Measurements from ENCODE around the gene PRKCE. TPM values are rescaled to one million over a fixed set of nuclear protein-coding genes. Genes with fewer than 3 reads are reported as not detected.
"Not testable (repeated sequence)": the region's sequence is repeated elsewhere in the genome, so short reads cannot be mapped to it uniquely, and the experiment has no call there.

Gene PRKCE
- polyA plus RNA-seq, 4 donors = 8.1 to 10.5 (median 9.3) TPM

DNA sequence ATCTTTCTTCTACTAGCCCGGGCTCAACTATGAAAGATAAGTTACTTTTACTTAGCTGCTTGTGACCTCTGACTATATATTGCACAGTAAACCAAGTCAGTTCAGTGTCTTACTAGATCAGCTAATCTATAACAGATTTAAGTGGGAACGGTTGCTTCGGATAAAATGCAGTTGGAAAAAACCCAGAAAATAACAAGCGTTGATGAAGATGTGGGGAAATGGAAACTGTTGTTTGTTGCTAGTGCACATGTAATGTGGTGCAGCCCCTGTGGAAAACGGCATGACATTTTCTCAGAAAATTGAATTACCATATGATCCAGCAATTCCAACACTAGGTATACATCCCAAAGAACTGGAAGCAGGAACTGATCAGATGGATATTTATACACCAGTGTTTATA is 248.5 kb downstream of the PRKCE start:
- no peak for DNase-seq (ENCODE audit: low read depth in 4 of 4, low spot score in 3 of 4)

DNA sequence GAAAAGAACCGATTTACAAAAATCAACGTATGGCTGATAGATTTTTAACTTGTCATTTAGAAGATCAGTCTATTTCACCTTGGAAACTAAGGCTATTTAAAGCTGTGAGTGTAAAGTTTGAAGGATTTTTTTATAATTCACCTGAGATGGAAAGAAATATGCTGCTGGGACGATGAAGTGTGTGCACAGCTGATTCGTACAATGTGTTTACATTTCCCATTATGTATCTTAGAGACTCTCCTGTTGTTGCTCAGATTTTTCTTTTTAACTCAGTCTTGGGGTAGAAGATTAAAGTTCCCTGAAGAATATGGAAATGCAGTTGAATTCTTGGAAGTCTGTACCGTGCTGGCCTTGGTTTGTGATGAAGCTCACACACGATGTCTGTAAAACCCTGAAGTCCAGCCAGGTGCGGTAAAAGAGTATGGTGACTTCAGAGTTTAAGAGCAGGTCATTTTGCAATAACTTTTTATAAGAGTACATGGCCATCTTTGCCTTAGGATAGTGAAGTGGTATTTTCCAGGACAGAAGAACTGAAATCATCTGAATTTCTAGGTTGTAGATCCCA is 250.1 kb downstream of the PRKCE start:
- no peak for DNase-seq (ENCODE audit: low read depth in 4 of 4, low spot score in 3 of 4)

DNA sequence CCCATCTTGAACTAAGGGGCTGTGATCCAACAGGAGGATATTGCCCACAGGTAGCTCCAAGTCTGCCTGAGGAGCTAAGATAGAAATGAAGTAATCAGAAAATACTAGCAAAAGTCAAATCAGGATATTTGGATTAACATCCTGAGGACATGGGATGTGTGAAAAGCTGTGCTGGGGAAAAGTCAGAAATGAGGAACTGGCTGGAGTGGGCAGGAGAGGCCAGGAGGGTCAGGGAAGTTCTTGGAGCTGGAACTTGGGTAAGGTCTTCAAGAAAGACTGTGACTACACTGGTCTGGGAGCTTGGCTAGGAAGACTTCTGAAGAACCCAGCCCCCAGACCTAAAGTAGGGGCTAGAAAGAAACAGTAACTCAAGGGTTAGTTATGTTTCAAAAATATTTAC is 250.9 kb downstream of the PRKCE start:
- DNase-seq (ENCODE audit: low read depth in 4 of 4, low spot score in 3 of 4) = no peak

DNA sequence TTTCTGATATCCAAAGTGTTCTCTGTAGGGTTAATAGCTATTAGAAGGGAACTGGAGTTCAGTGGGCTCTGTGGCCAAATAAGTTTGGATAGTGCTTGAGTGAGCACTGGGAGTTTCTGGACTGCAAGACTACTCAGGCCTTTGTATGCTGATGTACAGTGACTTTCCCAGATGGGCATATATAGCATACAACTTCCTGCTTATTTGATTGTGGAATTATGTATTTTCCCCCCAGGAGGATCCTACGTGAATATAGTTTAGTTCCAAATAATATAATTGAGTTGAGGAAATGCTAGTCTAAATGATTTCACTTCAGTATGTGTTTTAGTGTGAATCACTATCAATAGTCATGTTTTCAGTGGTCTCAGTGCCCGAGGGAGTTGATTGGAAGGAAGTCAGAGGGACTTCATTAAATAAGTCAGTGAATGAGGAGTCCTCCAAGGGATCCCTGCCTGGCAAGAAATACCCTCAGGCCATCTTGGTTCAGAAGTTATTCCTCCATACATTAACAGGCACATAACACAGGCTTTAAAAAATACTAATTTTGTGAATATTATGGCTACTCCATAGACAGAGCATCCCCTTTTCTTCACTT is 251.4 kb downstream of the PRKCE start:
- no peak for DNase-seq (ENCODE audit: low read depth in 4 of 4, low spot score in 3 of 4)

DNA sequence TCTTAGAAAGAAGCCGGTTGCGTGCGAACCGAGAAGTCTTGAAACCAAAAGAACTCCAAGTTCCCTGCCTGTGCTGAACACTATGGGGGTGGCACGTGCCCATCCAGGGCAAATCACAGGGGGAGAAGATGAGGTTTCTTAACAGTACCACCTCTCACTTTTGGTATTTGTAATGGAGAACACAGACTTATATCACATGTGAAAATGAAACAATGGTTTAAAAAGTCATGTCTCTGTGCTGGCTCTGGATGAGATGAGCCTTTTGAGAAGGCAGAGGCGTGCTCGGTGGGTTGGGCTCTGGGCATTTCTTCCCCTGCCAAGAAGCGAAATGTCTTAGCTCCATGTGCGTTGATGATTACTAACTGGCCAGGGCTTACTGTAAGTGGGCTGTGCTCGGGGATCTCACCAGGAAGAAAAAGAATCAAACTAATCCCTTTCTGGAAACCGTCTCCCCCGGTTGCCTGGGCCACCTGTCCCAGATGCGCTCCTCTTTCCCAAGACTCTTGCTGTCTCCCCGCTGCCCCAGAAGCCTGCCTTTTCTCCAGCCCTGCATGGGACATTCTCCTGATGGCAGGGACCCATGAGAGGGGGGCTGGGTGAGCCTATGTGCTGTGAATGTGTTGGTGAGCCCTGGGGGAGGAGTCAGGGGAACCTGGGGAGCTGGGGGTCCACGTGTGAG is 252.9 kb downstream of the PRKCE start:
- no peak for DNase-seq (ENCODE audit: low read depth in 4 of 4, low spot score in 3 of 4)

DNA sequence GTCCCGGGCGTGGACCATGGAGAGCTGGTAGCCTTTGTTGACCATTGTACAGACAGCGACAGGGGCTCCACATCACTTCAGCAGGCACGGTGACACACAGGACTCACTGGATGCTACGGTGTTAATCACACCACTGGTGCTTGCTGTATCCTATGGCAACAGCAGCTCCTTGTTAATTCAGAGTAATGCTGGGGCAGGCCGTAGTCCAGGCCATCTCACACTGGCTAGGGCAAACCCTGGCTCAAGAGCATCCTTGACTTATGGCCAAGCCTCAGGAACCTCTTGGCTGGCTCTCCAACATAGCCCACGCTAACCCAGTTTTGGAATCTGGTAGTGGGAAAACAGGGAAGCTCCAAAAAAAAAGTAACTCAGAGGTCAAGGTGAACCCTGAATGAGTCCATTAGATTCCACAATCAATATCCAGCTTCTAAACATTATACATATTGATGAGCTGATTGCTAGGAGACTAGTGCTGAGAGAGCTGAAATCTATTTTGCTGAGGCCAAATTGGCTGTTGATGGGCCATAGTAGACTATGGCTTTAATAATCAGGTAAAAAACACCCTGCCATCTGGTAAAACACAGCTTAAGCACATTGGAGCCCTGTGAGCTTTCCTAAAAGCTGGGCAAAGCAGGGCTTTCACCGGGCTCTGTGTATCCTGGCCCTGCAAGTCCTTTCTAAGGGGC is 253.6 kb downstream of the PRKCE start:
- DNase-seq (ENCODE audit: low read depth in 4 of 4, low spot score in 3 of 4) = no peak

DNA sequence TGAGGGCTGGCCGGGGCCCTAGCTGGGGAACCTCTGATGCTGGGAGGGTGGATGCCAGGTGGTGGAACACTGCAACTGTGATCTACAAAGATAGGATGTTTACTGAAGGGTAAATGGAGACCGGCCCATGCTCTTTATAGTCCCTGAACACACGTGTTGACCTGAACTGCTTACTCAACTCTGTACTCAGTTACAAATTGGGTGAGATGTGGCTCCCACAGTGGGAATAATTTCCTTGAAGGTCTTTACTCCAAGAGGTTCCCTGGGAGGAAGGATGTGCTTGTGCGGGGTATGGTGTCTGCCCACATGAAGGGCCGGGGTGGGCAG is 254.1 kb downstream of the PRKCE start:
- DNase-seq (ENCODE audit: low read depth in 4 of 4, low spot score in 3 of 4) = no peak

DNA sequence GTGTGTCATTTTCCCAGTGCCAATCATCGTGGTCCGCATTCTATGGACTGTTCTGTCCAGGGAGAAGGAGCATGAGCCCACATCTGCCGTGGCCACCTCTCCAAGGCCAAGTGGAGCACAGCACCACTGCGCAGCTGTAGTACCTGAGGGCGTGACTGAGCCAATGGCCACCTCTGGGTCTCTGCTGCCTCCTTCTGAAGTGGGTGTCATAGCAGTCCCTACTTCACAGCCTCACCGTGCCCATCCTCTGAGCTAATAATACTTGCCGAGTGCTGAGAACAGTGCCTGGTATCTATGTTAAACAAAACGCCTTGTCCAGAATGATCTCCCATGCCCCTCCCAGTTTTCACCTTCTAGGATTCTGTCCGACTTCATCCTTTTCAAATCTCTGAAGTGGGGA is 256.1 kb downstream of the PRKCE start:
- no peak for DNase-seq (ENCODE audit: low read depth in 4 of 4, low spot score in 3 of 4)

DNA sequence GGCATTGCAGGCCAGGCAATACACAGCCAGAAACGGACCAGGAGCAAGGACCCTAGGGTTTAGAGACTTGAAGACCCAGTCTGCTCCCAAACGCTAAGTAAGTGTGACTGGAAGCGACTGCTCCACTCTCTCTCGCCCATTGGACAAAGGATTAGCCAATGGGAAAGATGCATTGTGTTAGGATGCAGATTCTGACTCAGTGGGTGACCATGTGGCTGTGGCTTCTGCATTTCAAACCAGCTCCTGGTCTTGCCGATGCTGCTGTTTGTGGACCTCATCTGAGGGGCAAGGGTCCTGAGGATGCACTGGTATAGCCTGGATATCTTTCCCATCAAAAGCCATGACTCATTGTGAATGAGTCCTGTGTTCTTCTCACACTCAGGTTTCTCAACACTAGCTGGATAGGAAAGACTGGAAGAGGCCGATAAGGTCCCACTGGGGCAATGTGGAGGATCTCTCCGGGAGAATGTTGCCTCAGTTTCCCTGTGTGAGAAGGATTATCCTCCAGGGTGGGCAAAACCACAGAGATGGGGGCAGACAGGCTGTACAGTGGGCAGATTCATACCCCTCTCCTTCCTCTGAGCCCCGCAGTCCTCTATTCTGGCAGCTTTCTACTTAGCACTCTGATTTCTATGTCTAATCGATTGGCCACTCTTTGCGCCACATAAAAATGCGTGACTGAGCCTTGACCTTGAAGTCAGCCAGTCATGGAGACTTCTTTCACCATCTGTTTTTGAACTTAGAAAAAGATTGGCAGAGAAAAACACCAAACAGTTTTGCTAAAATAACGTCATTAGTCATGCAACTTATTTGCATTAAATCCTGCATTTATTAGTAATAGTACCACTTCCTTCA is 257.1 kb downstream of the PRKCE start:
- DNase-seq (ENCODE audit: low read depth in 4 of 4, low spot score in 3 of 4) = no peak

DNA sequence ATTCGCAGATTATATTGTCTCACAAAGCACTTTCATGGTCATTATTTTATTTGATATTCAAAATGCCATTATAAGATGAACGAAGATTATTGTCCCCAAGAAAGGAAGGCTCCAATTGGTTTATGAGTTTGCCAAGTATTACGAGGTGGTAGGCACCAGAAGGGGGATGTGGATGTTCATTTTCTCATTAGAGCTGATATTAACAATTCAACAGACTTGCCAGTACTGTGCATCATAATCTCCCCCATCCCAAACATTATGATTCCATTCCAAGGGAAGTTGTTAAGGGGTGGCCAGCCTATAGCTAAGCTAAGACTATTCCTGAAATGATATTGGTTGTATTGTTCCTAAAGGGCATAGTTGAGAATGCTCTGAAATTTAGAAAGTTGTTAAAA is 257.7 kb downstream of the PRKCE start:
- DNase-seq (ENCODE audit: low read depth in 4 of 4, low spot score in 3 of 4) = no peak

DNA sequence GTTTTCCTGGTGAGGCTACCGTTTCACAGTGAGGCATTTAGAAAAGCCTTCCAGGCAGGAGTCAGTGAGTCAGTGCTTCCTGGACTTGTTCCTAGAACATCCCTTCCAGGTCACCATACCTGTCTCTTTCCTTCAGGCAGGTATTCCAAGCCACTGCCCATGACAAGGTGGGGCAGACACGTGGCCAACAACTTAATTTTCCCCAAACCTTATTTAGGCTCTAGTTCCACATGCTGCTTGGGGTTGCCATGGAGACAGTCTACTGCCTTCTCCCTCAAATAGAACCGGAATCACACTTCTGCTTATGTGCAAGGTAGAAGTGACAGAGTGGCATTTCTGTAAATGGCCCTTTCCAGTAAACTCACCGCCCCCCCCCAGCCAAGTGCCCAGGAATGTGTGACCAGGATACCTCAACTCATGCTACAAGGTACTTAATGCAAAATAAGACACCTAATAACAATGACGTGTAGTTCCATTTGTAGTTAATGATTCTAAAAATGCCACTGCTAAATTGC is 258.3 kb downstream of the PRKCE start:
- DNase-seq (ENCODE audit: low read depth in 4 of 4, low spot score in 3 of 4) = peak in 1 of 4 donors; percentile 29

DNA sequence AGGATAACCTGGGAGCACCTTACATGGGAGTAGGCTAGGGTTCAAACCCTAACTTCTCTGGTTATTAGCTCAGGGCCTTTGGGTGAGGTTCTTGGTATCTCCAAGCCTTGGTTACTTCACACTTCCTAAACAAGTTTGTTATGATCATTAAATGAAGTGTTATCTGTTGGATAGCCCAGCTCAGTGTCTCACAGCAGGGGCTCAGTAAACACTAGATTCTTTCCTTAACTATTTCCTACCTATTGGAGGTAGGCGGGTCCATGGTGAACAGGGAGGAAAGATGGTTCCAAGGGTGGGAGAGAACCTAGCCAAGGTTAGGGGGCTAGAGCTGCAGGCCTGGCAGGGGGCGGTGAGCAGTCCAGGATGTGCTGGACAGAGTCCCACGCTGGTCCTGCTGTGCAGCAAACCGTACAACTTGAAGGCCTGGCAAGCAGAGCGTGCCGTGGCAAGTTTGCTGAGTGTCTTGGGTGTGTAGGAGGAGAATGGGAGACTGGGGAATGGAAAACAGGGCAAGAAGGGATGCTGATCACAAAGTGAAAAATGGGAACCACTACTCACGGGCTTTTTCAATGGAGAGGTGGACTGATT is 259.1 kb downstream of the PRKCE start:
- no peak for DNase-seq (ENCODE audit: low read depth in 4 of 4, low spot score in 3 of 4)

DNA sequence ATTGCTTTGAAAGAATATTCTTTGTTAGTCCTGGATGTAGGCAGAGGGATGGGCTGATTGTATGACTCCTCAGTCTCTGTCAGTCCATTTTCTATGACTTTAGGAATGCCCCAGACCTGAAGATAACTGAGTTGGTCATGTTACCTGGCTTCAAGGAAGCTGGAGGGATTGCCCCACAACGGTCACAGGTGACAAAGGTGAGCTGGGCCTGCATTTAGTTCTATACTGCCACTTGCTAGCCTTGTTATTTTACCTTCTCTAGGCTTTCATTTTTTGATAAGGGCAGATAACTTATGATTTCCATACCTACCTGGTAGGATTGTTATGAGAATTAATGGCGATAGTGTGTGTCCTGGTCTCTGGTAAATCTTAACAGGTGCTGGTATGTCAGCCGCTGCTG is 260.1 kb downstream of the PRKCE start:
- no peak for DNase-seq (ENCODE audit: low read depth in 4 of 4, low spot score in 3 of 4)

DNA sequence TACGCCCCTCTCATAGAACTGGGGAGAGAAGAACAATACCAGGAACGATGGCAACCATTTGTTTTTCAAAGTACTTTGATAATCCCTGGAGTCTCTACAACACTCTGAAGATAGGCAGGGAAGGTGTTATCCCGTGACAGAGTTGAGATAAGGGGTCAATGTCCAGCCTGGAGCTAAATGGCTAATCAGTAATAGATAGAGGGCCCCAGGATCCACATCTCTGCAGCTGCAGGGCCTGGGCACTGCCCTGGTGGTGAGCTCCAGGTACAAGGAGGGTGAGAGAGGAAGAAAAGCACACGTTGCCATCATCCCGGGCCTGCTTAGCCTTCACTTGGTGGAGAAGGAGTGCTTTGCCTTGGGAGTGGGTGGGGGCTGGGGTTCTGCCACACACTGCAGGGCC is 260.6 kb downstream of the PRKCE start:
- DNase-seq (ENCODE audit: low read depth in 4 of 4, low spot score in 3 of 4) = no peak

DNA sequence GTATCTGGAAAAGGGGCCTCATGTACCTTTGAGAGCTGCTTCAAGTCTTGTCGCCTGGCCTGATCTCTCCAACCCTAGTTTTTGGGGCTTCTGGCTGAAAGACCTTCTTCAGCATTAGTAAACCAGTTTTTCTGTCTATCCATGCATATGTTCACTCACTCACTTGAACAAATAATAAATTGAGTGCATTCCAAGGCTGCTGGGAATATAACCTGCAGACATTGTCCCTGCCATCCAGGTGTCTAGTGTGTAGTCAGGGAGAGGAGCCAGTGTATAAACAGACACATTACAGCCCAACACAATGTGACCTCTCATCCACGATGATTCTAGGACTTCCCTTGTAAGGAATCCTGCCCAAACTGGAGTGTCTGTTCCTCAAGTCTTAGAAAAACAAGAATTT is 262.1 kb downstream of the PRKCE start:
- no peak for DNase-seq (ENCODE audit: low read depth in 4 of 4, low spot score in 3 of 4)

DNA sequence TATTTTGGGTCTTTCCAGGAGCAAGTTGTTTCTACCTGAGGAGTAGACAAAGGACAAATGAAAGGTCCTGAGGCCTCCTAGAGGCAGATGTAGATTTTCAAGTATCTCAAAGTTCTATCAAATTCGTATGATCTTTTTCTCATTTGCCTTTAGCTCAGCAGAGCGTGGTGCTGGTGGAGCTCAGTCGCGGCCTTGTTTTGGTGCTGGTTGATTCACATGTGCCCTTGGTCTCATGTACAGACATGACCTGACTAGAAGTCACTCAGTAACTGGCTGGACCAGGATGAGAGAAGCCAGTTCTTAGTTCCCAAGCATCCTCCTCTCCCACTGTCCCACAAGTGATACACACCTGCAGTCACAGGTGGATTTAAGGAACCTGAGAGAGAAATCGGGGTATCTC is 264.0 kb downstream of the PRKCE start:
- DNase-seq (ENCODE audit: low read depth in 4 of 4, low spot score in 3 of 4) = no peak

DNA sequence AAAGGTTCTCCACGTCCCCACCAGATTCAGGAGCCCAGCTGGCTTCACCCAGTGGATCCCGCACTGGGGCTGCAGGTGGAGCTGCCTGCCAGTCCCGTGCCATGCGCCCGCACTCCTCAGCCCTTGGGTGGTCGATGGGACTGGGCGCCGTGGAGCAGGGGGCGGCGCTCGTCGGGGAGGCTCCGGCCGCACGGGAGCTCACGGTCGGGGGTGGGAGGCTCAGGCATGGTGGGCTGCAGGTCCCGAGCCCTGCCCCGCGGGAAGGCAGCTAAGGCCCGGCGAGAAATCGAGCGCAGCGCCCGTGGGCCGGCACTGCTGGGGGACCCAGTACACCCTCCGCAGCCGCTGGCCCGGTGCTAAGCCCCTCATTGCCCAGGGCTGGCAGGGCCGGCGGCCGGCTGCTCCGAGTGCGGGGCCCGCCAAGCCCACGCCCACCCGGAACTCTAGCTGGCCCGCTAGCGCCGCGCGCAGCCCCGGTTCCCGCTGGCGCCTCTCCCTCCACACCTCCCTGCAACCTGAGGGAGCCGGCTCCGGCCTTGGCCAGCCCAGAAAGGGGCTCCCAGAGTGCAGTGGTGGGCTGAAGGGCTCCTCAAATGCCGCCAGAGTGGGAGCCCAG is 266.2 kb downstream of the PRKCE start:
- DNase-seq (ENCODE audit: low read depth in 4 of 4, low spot score in 3 of 4) = not testable (repeated sequence)

DNA sequence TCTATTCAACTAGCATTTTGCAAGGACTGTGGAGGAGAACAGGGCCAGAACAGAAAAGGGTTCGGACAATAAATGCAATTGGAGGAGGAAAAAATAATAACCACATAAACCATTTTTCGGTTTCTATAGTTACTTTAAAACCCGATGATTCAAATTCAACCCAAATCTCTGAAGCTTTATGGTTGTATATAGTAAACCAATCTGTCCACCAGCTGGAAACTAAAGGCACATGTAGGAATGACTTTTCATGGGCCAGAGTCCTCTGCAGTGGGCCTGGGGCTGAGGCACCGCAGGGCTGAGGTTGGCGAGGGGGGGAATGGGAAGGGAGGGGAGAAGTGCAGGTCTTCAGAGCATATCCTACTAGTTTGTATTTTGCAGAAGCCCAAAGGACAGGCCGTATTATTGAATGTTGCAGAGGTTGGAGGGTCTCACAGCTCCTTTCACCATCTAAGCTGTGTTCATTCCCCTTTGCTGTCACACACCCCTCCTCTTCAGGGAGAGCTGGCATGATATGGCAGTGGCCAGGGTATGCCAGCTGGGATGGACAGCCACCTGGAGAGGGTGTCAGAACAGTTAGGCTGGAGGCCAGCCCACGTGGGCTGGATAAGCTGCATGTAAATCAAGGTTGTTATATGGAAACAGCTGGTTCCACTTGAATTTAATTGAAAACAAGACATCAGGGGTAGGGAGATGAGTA is 267.1 kb downstream of the PRKCE start:
- no peak for DNase-seq (ENCODE audit: low read depth in 4 of 4, low spot score in 3 of 4)

DNA sequence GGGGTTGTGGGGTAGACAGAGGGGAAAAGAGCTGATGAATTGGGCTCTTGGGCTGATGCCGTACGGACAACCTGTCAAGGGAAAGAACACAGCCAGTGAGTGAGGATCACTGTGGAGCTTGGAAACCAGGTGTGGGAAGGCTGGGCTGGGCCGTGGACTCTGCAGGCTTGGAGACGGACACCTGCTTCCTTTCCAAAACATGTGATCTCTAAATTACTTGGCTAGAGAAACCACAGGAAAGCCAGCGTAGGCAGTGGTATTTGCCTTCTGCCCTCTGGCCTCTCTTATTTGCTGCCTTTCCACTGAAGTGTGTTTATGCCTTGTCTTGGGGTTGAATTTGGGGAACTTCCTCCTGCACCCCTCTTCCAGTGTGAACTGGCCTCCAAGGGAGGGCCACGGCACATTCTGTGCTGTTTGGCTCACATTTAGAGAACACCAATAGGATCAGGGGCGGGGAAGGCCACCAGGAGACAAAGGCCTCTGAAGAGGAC is 267.7 kb downstream of the PRKCE start:
- no peak for DNase-seq (ENCODE audit: low read depth in 4 of 4, low spot score in 3 of 4)
